ENCODE measurements around the gene RXRA.

DNA sequence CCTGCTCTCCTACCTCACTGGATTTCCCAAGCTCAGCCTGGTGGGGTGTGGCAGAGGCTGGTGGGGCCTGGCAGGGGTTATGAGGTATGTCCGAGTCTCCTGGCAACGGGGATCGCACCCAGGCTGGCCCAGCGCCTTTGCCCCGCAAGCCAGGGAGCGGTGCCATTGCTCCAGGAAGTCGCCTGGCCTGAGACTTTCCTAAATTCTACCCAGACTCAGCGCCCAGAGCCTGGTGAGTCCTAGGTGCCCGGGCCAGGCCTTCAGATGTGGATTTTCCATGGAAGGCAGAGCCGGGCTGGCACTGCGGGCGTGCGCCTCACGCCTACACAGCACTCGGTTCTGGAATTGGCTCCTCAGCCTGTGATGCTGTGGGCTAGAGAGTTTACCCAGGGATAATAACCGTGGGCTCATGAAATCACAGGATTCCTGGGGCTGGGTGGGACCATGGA, 159.9 kb downstream of the RXRA start:
- TF ChIP-seq, protein P1, sequence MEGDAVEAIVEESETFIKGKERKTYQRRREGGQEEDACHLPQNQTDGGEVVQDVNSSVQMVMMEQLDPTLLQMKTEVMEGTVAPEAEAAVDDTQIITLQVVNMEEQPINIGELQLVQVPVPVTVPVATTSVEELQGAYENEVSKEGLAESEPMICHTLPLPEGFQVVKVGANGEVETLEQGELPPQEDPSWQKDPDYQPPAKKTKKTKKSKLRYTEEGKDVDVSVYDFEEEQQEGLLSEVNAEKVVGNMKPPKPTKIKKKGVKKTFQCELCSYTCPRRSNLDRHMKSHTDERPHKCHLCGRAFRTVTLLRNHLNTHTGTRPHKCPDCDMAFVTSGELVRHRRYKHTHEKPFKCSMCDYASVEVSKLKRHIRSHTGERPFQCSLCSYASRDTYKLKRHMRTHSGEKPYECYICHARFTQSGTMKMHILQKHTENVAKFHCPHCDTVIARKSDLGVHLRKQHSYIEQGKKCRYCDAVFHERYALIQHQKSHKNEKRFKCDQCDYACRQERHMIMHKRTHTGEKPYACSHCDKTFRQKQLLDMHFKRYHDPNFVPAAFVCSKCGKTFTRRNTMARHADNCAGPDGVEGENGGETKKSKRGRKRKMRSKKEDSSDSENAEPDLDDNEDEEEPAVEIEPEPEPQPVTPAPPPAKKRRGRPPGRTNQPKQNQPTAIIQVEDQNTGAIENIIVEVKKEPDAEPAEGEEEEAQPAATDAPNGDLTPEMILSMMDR (IDR thresholded peaks at IDR 0.05; ENCODE audit: low read depth, low read length, missing input control) = no peak
- TF ChIP-seq, protein P2, sequence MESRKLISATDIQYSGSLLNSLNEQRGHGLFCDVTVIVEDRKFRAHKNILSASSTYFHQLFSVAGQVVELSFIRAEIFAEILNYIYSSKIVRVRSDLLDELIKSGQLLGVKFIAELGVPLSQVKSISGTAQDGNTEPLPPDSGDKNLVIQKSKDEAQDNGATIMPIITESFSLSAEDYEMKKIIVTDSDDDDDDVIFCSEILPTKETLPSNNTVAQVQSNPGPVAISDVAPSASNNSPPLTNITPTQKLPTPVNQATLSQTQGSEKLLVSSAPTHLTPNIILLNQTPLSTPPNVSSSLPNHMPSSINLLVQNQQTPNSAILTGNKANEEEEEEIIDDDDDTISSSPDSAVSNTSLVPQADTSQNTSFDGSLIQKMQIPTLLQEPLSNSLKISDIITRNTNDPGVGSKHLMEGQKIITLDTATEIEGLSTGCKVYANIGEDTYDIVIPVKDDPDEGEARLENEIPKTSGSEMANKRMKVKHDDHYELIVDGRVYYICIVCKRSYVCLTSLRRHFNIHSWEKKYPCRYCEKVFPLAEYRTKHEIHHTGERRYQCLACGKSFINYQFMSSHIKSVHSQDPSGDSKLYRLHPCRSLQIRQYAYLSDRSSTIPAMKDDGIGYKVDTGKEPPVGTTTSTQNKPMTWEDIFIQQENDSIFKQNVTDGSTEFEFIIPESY (IDR thresholded peaks at IDR 0.05) = no peak
- TF ChIP-seq JUND (IDR thresholded peaks at IDR 0.05) (no peak), TAF1 (conservative IDR thresholded peaks at IDR 0.05) (no peak), RXRA (IDR thresholded peaks at IDR 0.05) (no peak)
